Gastrocnemius medialis (tissue), 4 donors: ENCODE data around the gene ST8SIA6.

ENCODE experiments used
- CTCF ChIP-seq, 5 experiments: fragments of 450-650 bp in 3 of 5; fragments of 200-600 bp in 2 of 5; sonication (generic) in 2 of 5; IDR thresholded peaks in 4 of 5; conservative IDR thresholded peaks in 1 of 5; 1 replicate in 4 of 5; 2 replicates in 1 of 5; pipeline ENCODE4 v1.5.1; 2016 to 2019; ENCODE audit warnings: antibody characterized with exemption in 5 of 5, mild to moderate bottlenecking in 3 of 5, moderate library complexity in 3 of 5
- POLR2A ChIP-seq, 2 donors: fragments of 450-650 bp; IDR thresholded peaks; one replicate each; pipeline ENCODE4 v1.6.1; 2017; ENCODE audit warnings: antibody characterized with exemption in 2 of 2, mild to moderate bottlenecking in 2 of 2, moderate library complexity in 2 of 2

GRCh38 chr10:17429490-17429889 is 24.9 kb downstream of the ST8SIA6 start:
- TF ChIP-seq CTCF (IDR thresholded peaks at IDR 0.05 in 4 of 5, conservative IDR thresholded peaks at IDR 0.05 in 1 of 5) (no peak), POLR2A (IDR thresholded peaks at IDR 0.05) (no peak)
